ENCODE results near the gene GAS5. TPM values are rescaled to one million over a fixed set of nuclear protein-coding genes. Genes with fewer than 3 reads are reported as not detected.

GAS5 gene
- polyA plus RNA-seq, 1 of the 3 experiments (the other 2 are of a cell fraction): 961 TPM

DNA sequence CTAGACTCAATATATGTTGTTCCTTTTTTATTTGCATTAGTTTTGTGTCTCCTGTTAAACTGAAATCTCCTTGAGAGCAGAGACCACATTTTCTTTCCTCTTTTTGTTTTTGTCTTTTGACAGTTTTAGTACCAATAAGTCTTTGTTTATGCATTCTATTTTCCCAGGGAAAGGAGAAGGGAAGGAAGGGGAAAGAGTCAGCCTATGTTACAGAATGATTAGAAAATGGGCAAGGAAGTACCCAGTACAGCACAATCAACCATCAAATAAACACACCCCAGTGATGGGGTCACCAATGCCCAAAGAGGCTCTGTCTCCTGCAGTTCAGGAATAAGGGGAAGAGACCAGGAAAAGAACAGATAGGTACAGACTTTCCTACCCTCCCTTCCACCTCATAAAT lies 10.5 kb upstream of the GAS5 start:
- H3K9me3 ChIP-seq: no peaks in the 10 kb centered on the region
- no peaks in the 10 kb centered on the region for H3K4me1 ChIP-seq (ENCODE audit: control insufficient read depth in 1 of 2, insufficient read depth in 2 of 2, low read depth in 1 of 2, low read length in 1 of 2)
- no peaks in the 10 kb centered on the region for H3K27me3 ChIP-seq (ENCODE audit: insufficient read depth)
- no peak for DNase-seq
- peaks cover 27 to 53% of the 10 kb centered on the region in 2 experiments for H3K36me3 ChIP-seq (replicated peaks in 1 of 2; ENCODE audit: control insufficient read depth in 1 of 2, insufficient read depth in 2 of 2, low read length in 1 of 2)
- TF ChIP-seq RCOR1 (IDR thresholded peaks at IDR 0.05; ENCODE audit: low read length): no peak
- no peak for TF ChIP-seq RFX5 (IDR thresholded peaks at IDR 0.05; ENCODE audit: low read length)
- no peak for TF ChIP-seq EZH2phosphoT487 (IDR thresholded peaks at IDR 0.05; ENCODE audit: borderline replicate concordance, low read depth)
- TF ChIP-seq TAF1 (IDR thresholded peaks at IDR 0.05; ENCODE audit: borderline replicate concordance, low read depth, low read length): no peak
- no peak for TF ChIP-seq POLR2AphosphoS5 (IDR thresholded peaks at IDR 0.05; ENCODE audit: low read depth, low read length)
- TF ChIP-seq NFIC (IDR thresholded peaks at IDR 0.05; ENCODE audit: borderline replicate concordance): no peak
- H2AFZ ChIP-seq (ENCODE audit: low read depth): no peak overlapping the region
- H3K27ac ChIP-seq (ENCODE audit: low read depth in 2 of 2, low read length in 1 of 2): no peak overlapping the region
- H3F3A ChIP-seq (replicated peaks; ENCODE audit: insufficient read depth): no peaks in the 10 kb centered on the region
- no peak overlapping the region for H3K9ac ChIP-seq
- CTCF ChIA-PET: no interaction called here
- H4K20me1 ChIP-seq (ENCODE audit: insufficient read depth): no peaks in the 10 kb centered on the region
- peaks cover 5% of the 10 kb centered on the region; the same call in 1 of the 2 replicates for H3K79me2 ChIP-seq (ENCODE audit: insufficient read depth)
- no peak overlapping the region for H3K4me3 ChIP-seq (ENCODE audit: low read depth in 2 of 2, low read length in 1 of 2)
- no peak overlapping the region for H3K4me2 ChIP-seq
- POLR2A ChIA-PET: no interaction called here
- H3K9me2 ChIP-seq: no peaks in the 10 kb centered on the region

DNA sequence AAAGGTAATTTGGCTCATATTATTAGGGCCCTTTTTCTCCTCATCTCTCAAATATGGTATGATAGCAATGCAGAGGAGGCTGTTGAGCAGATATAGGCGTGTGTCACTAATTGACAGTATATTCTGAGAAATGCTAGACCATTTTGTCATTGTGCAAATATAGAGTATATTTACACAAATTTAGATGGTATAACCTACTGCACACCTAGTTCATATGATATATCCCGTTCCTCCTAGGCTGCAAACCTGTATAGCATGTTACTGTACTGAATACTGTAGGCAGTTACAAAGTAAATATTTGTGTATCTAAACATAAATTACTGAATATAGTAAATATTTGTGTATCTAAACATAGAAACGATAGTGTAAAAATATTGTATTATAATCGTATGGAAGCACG lies 8.9 kb upstream of the GAS5 start:
- CTCF ChIA-PET: no interaction called here
- POLR2A ChIA-PET: interaction anchor here (0.7 to 1.0 kb wide), 2 partner anchors 9 to 336 kb away, joined by 3 read pairs; partner anchors contain the start of gene ZBTB37

More for the DNA sequence above, 8.9 kb upstream of the GAS5 start:
- no peaks in the 10 kb centered on the region for H3F3A ChIP-seq (replicated peaks; ENCODE audit: insufficient read depth)
- H3K27me3 ChIP-seq (ENCODE audit: insufficient read depth): no peaks in the 10 kb centered on the region
- no peaks in the 10 kb centered on the region for H4K20me1 ChIP-seq (ENCODE audit: insufficient read depth)
- H3K27ac ChIP-seq (ENCODE audit: low read depth in 2 of 2, low read length in 1 of 2): no peak overlapping the region
- DNase-seq: no peak
- no peaks in the 10 kb centered on the region for H3K4me1 ChIP-seq (ENCODE audit: control insufficient read depth in 1 of 2, insufficient read depth in 2 of 2, low read depth in 1 of 2, low read length in 1 of 2)
- H3K4me3 ChIP-seq (ENCODE audit: low read depth in 2 of 2, low read length in 1 of 2): no peak overlapping the region
- no peak overlapping the region for H2AFZ ChIP-seq (ENCODE audit: low read depth)
- H3K79me2 ChIP-seq (ENCODE audit: insufficient read depth): peaks cover 12% of the 10 kb centered on the region
- WGBS (ENCODE audit: low lambda C conversion rate): 92% methylated on average over 5 of the region's 5 CpGs
- no peaks in the 10 kb centered on the region for H3K9me3 ChIP-seq
- H3K4me2 ChIP-seq: no peak overlapping the region
- no peak for TF ChIP-seq TCF12 (IDR thresholded peaks at IDR 0.05)
- no peak for TF ChIP-seq EP300 (IDR thresholded peaks at IDR 0.05; ENCODE audit: borderline replicate concordance in 1 of 2, low read depth in 1 of 2, low read length in 1 of 2)
- TF ChIP-seq, protein P1, sequence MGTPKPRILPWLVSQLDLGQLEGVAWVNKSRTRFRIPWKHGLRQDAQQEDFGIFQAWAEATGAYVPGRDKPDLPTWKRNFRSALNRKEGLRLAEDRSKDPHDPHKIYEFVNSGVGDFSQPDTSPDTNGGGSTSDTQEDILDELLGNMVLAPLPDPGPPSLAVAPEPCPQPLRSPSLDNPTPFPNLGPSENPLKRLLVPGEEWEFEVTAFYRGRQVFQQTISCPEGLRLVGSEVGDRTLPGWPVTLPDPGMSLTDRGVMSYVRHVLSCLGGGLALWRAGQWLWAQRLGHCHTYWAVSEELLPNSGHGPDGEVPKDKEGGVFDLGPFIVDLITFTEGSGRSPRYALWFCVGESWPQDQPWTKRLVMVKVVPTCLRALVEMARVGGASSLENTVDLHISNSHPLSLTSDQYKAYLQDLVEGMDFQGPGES (IDR thresholded peaks at IDR 0.05; ENCODE audit: low read depth, low read length): no peak
- no peak for TF ChIP-seq YY1 (IDR thresholded peaks at IDR 0.05; ENCODE audit: low read depth)
- TF ChIP-seq SMC3 (IDR thresholded peaks at IDR 0.05; ENCODE audit: low read depth, low read length): no peak
- TF ChIP-seq, protein P2, sequence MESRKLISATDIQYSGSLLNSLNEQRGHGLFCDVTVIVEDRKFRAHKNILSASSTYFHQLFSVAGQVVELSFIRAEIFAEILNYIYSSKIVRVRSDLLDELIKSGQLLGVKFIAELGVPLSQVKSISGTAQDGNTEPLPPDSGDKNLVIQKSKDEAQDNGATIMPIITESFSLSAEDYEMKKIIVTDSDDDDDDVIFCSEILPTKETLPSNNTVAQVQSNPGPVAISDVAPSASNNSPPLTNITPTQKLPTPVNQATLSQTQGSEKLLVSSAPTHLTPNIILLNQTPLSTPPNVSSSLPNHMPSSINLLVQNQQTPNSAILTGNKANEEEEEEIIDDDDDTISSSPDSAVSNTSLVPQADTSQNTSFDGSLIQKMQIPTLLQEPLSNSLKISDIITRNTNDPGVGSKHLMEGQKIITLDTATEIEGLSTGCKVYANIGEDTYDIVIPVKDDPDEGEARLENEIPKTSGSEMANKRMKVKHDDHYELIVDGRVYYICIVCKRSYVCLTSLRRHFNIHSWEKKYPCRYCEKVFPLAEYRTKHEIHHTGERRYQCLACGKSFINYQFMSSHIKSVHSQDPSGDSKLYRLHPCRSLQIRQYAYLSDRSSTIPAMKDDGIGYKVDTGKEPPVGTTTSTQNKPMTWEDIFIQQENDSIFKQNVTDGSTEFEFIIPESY (IDR thresholded peaks at IDR 0.05; ENCODE audit: borderline replicate concordance, low read depth): no peak
- TF ChIP-seq MXI1 (IDR thresholded peaks at IDR 0.05; ENCODE audit: low read depth, low read length): no peak
- TF ChIP-seq EZH2phosphoT487 (IDR thresholded peaks at IDR 0.05; ENCODE audit: borderline replicate concordance, low read depth): no peak
- TF ChIP-seq TEAD4 (IDR thresholded peaks at IDR 0.05; ENCODE audit: borderline replicate concordance, insufficient read depth): no peak
- no peak for TF ChIP-seq NRF1 (IDR thresholded peaks at IDR 0.05; ENCODE audit: low read depth, low read length)
- TF ChIP-seq USF1 (IDR thresholded peaks at IDR 0.05; ENCODE audit: borderline replicate concordance, low read depth): no peak
- TF ChIP-seq FOXJ3 (CRISPR knock-in tag; IDR thresholded peaks at IDR 0.05): no peak
- no peak overlapping the region for H3K9ac ChIP-seq
- peaks cover 28 to 56% of the 10 kb centered on the region in 2 experiments for H3K36me3 ChIP-seq (replicated peaks in 1 of 2; ENCODE audit: control insufficient read depth in 1 of 2, insufficient read depth in 2 of 2, low read length in 1 of 2)
- H3K9me2 ChIP-seq: no peaks in the 10 kb centered on the region

Data from SK-N-SH (cell line).